Mammary epithelial cell (primary cell): Measurements from ENCODE around the gene DTWD1.

Experiments used
- CTCF ChIP-seq, 2 donors: IDR thresholded peaks in 1 of 2; conservative IDR thresholded peaks in 1 of 2; 2 replicates each; pipeline ENCODE4 v1.5.1; 2011 to 2012; ENCODE audit warnings: inconsistent platforms in 2 of 2, low read length in 2 of 2, mild to moderate bottlenecking in 2 of 2, control low read depth in 1 of 2, low read depth in 1 of 2; ENCODE audit not compliant: insufficient read depth in 1 of 2; ENCODE audit errors: extremely low read depth in 1 of 2
- EZH2 ChIP-seq: IDR thresholded peaks from 2 replicates; pipeline ENCODE4 v1.6.1; 2012; ENCODE audit warnings: low read length, inconsistent platforms, borderline replicate concordance

- TF ChIP-seq CTCF (conservative IDR thresholded peaks at IDR 0.05 in 1 of 2, IDR thresholded peaks at IDR 0.05 in 1 of 2; ENCODE audit: extremely low read depth in 1 of 2, insufficient read depth in 1 of 2, low read depth in 1 of 2, low read length in 2 of 2) (no peak), EZH2 (no peak)
These were observed 4.7 kb downstream of the DTWD1 start for GRCh38 chr15:49625460-49626036.
